Stomach (tissue), 9 donors: ENCODE measurements around the gene MAN1B1. TPM values are rescaled to one million over a fixed set of nuclear protein-coding genes. Genes with fewer than 3 reads are reported as not detected.

Source experiments
- DNase-seq, 2 donors: peaks; one replicate each; pipeline versions ENCODE4 v3.0.0 to v3.0.0-alpha.2; 2013 to 2019
- H3K27ac ChIP-seq, 5 donors: fragments of 200-600 bp in 4 of 5; sonication (generic) in 4 of 5; one replicate each; pipeline ENCODE4 v1.5.1; 2013 to 2019; ENCODE audit warnings: mild to moderate bottlenecking in 1 of 5, moderate library complexity in 1 of 5
- H3K27me3 ChIP-seq, 3 donors: fragments of 200-600 bp; sonication (generic); one replicate each; pipeline ENCODE4 v1.5.1; 2017 to 2019; ENCODE audit warnings: mixed run types in 1 of 3
- H3K36me3 ChIP-seq, 4 donors: fragments of 200-600 bp; sonication (generic); 1 replicate in 3 of 4; 2 replicates in 1 of 4; pipeline ENCODE4 v1.5.1; 2016 to 2019
- H3K4me1 ChIP-seq, 4 donors: fragments of 200-600 bp; sonication (generic); one replicate each; pipeline ENCODE4 v1.5.1; 2016 to 2019
- H3K4me3 ChIP-seq, 4 donors: fragments of 200-600 bp; sonication (generic) in 3 of 4; one replicate each; pipeline ENCODE4 v1.5.1; 2016 to 2019; ENCODE audit warnings: mild to moderate bottlenecking in 1 of 4
- H3K9me3 ChIP-seq, 4 donors: fragments of 200-600 bp; sonication (generic); one replicate each; pipeline ENCODE4 v1.5.1; 2016 to 2019
- EP300 ChIP-seq: sonication (generic); formaldehyde crosslinking; IDR thresholded peaks from one replicate; pipeline ENCODE4 v1.6.1; 2017; ENCODE audit warnings: antibody characterized with exemption
- POLR2A ChIP-seq, 4 donors: fragments of 450-650 bp; IDR thresholded peaks; one replicate each; pipeline ENCODE4 v1.6.1; 2016; ENCODE audit warnings: antibody characterized with exemption in 4 of 4, control low read depth in 2 of 4, mild to moderate bottlenecking in 1 of 4, moderate library complexity in 1 of 4
- POLR2AphosphoS5 ChIP-seq, 3 donors: sonication (generic); formaldehyde crosslinking; IDR thresholded peaks; one replicate each; pipeline ENCODE4 v1.6.1; 2016; ENCODE audit warnings: antibody characterized with exemption in 3 of 3
- WGBS, 5 donors: extraction: QIAGEN DNeasy Blood & Tissue Kit in 3 of 5; methylation state at CpG; one replicate each; pipeline versions ENCODE4 v1.1.5 to v1.1.7; 2013 to 2018; 5-methylcytosine and 5-hydroxymethylcytosine counted together
- intact Hi-C: fragments of 100-400 bp; cut with DNase I; formaldehyde crosslinking; loops from one replicate; pipeline ENCODE4 v1.15.1; 2023; ENCODE audit warnings: low total_unique reads
- polyA plus RNA-seq, 3 donors: library from polyadenylated mRNA; stranded (reverse); fragments of 200-250 nt; gene quantifications; one replicate each; pipeline ENCODE4 v1.2.3, GENCODE V29; 2013
- total RNA-seq, 5 donors: library from RNA; depleted of rRNA; stranded (reverse); fragments of >200 nt; gene quantifications; one replicate each; pipeline versions ENCODE4 v1.1.0 to v1.2.3, GENCODE V29; 2014 to 2016
- TF ChIP-seq, protein P1 (sequence below), 7 experiments: fragments of 450-650 bp in 4 of 7; fragments of 200-600 bp in 3 of 7; sonication (generic) in 3 of 7; IDR thresholded peaks; one replicate each; pipeline ENCODE4 v1.5.1; 2016 to 2019; ENCODE audit warnings: antibody characterized with exemption in 7 of 7, control low read depth in 2 of 7, mild to moderate bottlenecking in 1 of 7
- donor health status: healthy with polysubstance abuse.
- donor health status: Bipolar disorder and iron deficiency.
- donor health status: healthy.

MAN1B1 gene
- total and polyA plus RNA-seq, 8 donors, result 4.7 to 167 (median 39.8) TPM

DNA sequence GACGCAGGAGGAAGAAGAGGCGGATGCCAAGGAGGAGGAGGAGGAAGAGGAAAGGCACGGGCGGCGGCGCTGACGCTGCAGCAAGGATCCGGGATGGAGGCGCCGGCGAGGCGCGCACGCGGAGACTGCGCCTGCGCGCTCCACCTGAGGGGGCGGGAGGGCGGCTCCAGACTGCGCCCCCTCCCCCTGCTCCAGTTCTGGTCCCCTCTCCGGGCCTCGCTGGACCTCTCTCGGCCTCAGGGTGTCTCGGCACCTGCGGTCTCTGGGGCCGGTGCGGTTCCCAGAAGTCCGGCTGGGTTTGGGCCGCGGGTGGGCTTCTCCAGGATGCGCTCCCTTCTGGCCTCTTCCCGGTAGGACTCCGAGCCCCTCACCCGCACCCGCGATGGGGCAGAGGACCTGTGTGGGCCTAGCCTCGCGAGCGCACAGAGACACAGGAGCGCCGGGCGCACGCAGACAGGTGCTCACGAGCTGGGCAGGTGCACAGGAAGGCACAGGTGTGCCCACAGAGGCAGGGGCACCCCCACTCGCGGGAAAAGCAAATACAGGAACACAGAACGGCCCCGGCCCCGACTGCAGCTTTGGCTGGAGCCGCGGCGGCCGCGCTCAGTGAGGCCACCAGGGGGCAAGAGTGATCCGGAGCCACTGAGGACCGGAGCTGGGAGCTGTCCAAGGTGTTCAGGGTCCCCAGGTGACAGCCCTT lies 40.5 kb upstream of the MAN1B1 start, which contains the start of gene NPDC1:
NPDC1 (minus strand) TSS at position 90 of the 700 bp plus-strand sequence. CDS start 188 bp downstream, outside the sequence.
- 0 to 1% (median 1%) methylated on average over 31 to 57 of the region's 57 CpGs for WGBS, 5 donors
- peak within 1 kb of the TSS; percentile 73 to 84 (median 79) for H3K27ac ChIP-seq
- intact Hi-C loops, result no loop called here
- H3K9me3 ChIP-seq, result no peaks in the 10 kb centered on the region
- H3K36me3 ChIP-seq, result peaks cover 0 to 8% (median under 1%) of the 10 kb centered on the region in 4 donors
- H3K27me3 ChIP-seq, result peaks cover 8 to 81% (median 50%) of the 10 kb centered on the region in 3 donors
- H3K4me1 ChIP-seq, result peaks cover 39 to 64% (median 56%) of the 10 kb centered on the region in 4 donors
- TF ChIP-seq EP300 (no peak), POLR2AphosphoS5 (IDR thresholded peaks at IDR 0.05) (peak in 1 of 3 donors; percentile 50)
- TF ChIP-seq, protein P1, sequence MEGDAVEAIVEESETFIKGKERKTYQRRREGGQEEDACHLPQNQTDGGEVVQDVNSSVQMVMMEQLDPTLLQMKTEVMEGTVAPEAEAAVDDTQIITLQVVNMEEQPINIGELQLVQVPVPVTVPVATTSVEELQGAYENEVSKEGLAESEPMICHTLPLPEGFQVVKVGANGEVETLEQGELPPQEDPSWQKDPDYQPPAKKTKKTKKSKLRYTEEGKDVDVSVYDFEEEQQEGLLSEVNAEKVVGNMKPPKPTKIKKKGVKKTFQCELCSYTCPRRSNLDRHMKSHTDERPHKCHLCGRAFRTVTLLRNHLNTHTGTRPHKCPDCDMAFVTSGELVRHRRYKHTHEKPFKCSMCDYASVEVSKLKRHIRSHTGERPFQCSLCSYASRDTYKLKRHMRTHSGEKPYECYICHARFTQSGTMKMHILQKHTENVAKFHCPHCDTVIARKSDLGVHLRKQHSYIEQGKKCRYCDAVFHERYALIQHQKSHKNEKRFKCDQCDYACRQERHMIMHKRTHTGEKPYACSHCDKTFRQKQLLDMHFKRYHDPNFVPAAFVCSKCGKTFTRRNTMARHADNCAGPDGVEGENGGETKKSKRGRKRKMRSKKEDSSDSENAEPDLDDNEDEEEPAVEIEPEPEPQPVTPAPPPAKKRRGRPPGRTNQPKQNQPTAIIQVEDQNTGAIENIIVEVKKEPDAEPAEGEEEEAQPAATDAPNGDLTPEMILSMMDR (IDR thresholded peaks at IDR 0.05), result peak in 5 of 7 experiments; percentile 78 to 90 (median 88)
- DNase-seq, result peak; percentile 90 to 94
- H3K4me3 ChIP-seq, result peak within 1 kb of the TSS; percentile 58 to 78 (median 66)

DNA sequence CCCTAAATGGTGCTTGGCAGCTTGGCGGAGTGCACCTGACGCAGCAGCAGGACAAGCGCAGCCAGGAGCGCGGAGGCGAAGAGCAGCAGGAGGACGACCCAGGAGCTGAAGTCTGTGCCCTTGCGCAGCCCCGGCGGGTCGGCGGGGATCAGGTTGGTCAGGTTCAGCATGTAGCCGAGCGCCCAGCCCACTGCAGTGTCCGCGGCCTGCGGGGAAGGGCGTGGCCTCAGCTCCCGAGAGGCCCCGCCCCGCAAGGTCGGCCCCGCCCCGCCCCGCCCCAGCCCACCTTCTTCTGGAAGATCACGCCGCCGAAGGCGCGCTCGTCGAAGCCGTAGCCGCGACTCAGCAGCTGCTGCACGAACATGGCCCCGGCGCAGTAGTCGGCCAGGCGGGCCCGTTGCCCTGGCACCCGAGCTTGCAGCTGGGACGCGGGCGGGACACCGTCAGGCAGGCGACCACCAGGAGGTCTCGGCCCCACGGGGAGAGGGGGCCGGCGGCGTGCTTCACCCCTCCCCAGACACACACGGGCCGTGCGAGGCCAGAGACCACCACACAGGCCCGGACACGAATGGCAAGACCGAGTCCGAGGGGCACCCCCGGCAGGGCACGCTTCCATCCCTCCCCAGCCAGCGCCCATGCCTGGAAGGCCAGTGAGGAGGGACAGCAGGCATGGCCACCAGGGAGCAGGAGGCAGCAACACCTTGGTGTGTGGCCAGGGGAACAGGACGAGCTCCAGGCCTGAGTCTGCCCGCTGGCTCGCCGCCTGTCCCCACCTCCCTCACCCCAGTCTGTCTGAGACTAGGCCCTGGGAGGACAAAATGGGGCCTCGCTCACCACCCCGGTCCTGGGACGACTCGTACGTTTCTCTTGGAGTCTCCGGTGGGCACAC lies 37.9 kb upstream of the MAN1B1 start:
- H3K27ac ChIP-seq, result no peak overlapping the region
- intact Hi-C loops, result no loop called here
- DNase-seq, result peak in 1 of 2 donors; percentile 43
- 38 to 64% (median 44%) methylated on average over 18 to 72 of the region's 72 CpGs for WGBS, 5 donors
- TF ChIP-seq POLR2AphosphoS5 (IDR thresholded peaks at IDR 0.05) (no peak), EP300 (no peak)
- peaks cover 44 to 56% (median 56%) of the 10 kb centered on the region in 4 donors for H3K4me1 ChIP-seq
- H3K27me3 ChIP-seq, result peaks cover 12 to 99% (median 70%) of the 10 kb centered on the region in 3 donors
- no peaks in the 10 kb centered on the region for H3K9me3 ChIP-seq
- no peaks in the 10 kb centered on the region for H3K36me3 ChIP-seq
- H3K4me3 ChIP-seq, result no peak overlapping the region

DNA sequence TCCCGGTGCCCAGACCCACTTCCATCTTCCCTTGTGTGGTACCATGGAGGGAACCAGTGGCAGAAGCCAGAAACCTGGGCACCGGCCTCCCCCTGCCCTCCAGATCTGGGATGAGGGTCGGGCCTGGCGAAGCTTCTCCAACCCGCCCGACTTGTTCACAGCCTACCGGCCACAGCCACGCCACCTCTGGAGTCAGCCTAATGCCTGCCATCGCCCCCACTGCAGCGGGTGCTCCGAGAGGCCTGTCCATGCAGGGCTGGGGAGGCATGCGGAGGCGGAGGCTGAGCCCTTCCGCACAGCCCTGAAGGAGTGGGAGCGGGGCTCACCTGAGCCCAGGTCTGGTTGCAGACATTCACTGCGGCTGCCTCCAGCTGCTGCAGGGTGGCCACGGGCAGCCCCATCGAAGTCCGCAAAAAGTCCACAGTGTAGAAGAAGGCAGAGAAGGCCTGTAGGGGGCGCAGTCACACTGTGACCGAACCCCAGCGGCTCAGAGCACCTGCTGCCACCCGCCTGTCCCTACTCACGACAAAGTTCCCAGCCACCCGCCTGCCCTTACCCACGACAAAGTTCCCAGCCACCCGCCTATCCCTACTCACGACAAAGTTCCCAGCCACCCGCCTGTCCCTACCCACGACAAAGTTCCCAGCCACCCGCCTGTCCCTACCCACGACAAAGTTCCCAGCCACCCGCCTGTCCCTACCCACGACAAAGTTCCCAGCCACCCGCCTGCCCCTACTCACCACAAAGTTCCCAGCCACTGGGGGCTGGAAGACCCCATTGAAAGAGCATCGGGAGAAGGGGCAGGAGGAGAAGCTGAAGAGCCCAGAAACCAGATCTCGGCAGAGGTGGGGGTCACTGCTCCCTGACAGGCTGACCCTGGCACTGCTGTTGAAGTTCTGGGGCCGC lies 37.0 kb upstream of the MAN1B1 start:
- Histone ChIP-seq H3K4me3 (no peak overlapping the region), H3K36me3 (no peaks in the 10 kb centered on the region), H3K4me1 (peaks cover 44 to 56% (median 56%) of the 10 kb centered on the region in 4 donors), H3K27ac (no peak overlapping the region), H3K27me3 (peaks cover 12 to 99% (median 70%) of the 10 kb centered on the region in 3 donors), H3K9me3 (no peaks in the 10 kb centered on the region)
- peak; percentile 84 to 87 for DNase-seq
- WGBS, 5 donors, result 36 to 56% (median 53%) methylated on average over 16 to 38 of the region's 38 CpGs
- intact Hi-C loops, result no loop called here
- TF ChIP-seq POLR2AphosphoS5 (IDR thresholded peaks at IDR 0.05) (peak in 1 of 3 donors; percentile 12), POLR2A (IDR thresholded peaks at IDR 0.05) (no peak)
- TF ChIP-seq, protein P1 (IDR thresholded peaks at IDR 0.05), result peak in 5 of 7 experiments; percentile 36 to 44 (median 40)

DNA sequence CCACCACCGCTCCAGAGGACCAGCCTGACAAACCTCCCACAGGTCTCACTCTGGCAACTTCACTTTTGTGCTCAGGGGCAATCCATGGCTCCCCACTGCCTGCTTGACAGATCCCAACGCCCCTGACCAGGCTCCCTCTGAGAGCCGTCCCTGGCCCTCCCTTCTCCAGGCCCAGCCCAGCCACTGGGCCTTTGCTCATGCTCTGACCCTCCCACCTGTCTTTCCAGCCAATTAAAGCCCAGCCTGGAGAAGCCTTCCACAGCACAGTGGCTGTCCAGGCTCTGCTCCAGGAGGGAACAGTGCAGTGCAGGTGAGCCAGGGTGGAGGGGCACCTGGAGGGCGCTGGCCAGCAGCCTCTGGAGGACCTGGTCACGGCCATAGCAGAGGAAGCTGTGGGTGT lies 36.2 kb upstream of the MAN1B1 start:
- peaks cover 44 to 57% (median 56%) of the 10 kb centered on the region in 4 donors for H3K4me1 ChIP-seq
- no peak overlapping the region for H3K4me3 ChIP-seq
- H3K27ac ChIP-seq, result no peak overlapping the region
- TF ChIP-seq POLR2AphosphoS5 (IDR thresholded peaks at IDR 0.05) (no peak), EP300 (no peak), POLR2A (IDR thresholded peaks at IDR 0.05) (no peak)
- TF ChIP-seq, protein P1 (IDR thresholded peaks at IDR 0.05), result no peak
- intact Hi-C loops, result no loop called here
- DNase-seq, result no peak
- H3K27me3 ChIP-seq, result peaks cover 12 to 94% (median 63%) of the 10 kb centered on the region in 3 donors
- WGBS, 5 donors, result 67 to 84% (median 79%) methylated on average over 4 to 5 of the region's 5 CpGs
- no peaks in the 10 kb centered on the region for H3K36me3 ChIP-seq
- H3K9me3 ChIP-seq, result no peaks in the 10 kb centered on the region
